Tibial nerve (tissue), 3 donors: ENCODE measurements around the gene CHEK2.

Source experiments
- CTCF ChIP-seq, 5 experiments: fragments of 200-600 bp in 3 of 5; fragments of 450-650 bp in 2 of 5; sonication (generic) in 3 of 5; IDR thresholded peaks; one replicate each; pipeline ENCODE4 v1.5.1; 2016 to 2019; ENCODE audit warnings: antibody characterized with exemption in 5 of 5, mild to moderate bottlenecking in 3 of 5, moderate library complexity in 2 of 5
- POLR2A ChIP-seq, 2 donors: fragments of 450-650 bp; IDR thresholded peaks; one replicate each; pipeline ENCODE4 v1.6.1; 2017; ENCODE audit warnings: antibody characterized with exemption in 2 of 2, mild to moderate bottlenecking in 2 of 2, moderate library complexity in 2 of 2

GRCh38 chr22:28728621-28729313, 12.9 kb downstream of the CHEK2 start:
- no peak for TF ChIP-seq CTCF (IDR thresholded peaks at IDR 0.05)
- TF ChIP-seq POLR2A (IDR thresholded peaks at IDR 0.05) = no peak
